AG10803 (cell line): ENCODE data around the gene PLCB1.
"Not testable (repeated sequence)": the region's sequence is repeated elsewhere in the genome, so short reads cannot be mapped to it uniquely, and the experiment has no call there.

Source experiments
- DNase-seq: peaks from one replicate; pipeline ENCODE4 v3.0.0; 2010; ENCODE audit warnings: low read depth
- H3K4me3 ChIP-seq: 2 replicates; pipeline ENCODE4 v1.5.1; 2011; ENCODE audit warnings: mild to moderate bottlenecking, low read length, control low read depth
- CTCF ChIP-seq: conservative IDR thresholded peaks from 2 replicates; pipeline ENCODE4 v1.5.1; 2011; ENCODE audit warnings: mild to moderate bottlenecking, low read length, control low read depth, inconsistent platforms

Gene PLCB1

DNA sequence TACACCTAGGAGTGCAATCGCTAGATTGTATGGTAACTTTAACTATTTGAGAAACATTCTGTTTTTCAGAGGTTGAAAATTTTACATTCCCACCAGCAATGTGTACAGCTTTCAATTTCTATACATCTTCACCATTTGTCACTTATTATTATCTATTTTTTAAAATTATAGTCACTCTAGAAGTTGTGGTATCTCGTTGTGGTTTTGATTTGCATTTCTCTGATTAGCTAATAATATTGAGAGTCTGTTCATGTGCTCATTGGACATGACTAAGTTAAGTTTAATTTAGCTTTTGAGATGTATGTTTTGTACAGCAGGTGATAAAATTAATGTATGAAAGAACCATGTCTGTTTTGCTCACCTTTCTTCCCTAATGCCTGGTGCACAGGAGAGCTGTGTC lies 34.8 kb upstream of the PLCB1 start:
- H3K4me3 ChIP-seq, result no peak overlapping the region
- no peak for TF ChIP-seq CTCF
- DNase-seq, result no peak

DNA sequence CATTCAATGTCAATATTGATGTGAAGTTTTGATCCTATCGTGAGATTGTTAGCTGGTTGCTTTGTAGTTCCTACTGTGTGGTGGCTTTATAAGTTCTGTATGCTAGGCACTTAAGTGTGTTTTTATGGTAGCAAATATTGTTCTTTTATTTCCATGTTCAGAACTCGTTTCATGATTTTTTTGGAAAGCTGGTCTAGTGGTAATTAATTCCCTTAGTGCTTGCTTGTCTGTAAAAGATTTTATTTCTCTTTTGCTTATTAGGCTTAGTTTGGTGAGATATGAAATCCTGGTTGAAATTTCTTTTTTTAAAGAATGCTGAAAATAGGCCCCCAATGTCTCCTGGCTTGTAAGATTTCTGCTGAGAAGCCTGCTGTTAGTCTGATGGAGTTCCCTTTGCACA lies 27.8 kb upstream of the PLCB1 start:
- DNase-seq, result no peak
- H3K4me3 ChIP-seq, result no peak overlapping the region
- no peak for TF ChIP-seq CTCF

DNA sequence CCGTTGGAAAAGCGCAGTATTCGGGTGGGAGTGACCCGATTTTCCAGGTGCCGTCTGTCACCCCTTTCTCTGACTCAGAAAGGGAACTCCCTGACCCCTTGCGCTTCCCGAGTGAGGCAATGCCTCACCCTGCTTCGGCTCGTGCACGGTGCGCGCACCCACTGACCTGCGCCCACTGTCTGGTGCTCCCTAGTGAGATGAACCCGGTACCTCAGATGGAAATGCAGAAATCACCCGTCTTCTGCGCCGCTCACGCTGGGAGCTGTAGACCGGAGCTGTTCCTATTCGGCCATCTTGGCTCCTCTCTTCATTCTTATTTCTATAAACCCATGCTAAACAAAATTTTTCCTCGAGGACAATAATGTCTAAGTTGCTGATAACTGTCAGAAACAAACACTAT lies 17.5 kb upstream of the PLCB1 start:
- not testable (repeated sequence) for DNase-seq, H3K4me3 ChIP-seq

DNA sequence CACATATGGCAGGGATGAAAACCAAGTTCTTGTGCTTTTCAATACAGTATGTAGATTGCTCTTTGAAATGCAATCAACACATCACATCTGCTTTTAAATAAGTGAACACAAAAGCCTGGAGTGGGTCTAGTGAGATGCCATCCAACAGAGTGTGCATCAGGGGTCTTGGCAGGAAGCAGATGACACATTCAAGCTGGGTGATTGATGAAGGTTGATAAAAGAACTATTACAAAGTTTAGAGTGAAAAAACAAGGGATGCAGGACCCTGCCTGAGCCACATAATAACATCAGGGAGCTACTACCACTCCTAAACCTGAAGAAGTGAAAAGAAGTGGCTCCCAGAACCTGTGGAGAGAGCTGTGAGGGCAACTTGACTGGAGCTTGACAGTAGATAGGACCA lies 16.6 kb upstream of the PLCB1 start:
- TF ChIP-seq CTCF, result no peak
- no peak overlapping the region for H3K4me3 ChIP-seq
- DNase-seq, result no peak

GRCh38 chr20:8116067-8116811 lies 15.8 kb upstream of the PLCB1 start:
- no peak overlapping the region for H3K4me3 ChIP-seq
- peak; percentile 70 for DNase-seq
- TF ChIP-seq CTCF, result no peak

DNA sequence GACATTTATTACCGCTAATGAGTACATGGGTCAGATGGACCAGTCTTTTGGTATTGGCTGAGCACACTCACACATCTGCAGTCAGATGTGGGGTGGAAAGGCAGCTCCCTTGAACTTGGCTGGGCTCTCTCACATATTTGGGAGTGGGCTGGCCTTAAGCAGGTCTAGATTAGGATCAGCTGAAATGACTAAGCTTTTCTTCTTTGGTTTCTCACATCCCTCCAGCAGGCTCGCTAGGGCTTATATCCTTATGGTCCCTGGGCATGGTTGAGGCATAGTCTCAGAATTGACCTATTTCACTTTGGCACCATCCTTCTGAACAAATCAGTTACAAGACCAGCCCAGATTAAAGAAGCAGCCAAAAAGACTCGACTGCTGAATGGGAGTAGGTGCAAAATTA lies 14.4 kb upstream of the PLCB1 start:
- no peak for DNase-seq
- no peak for TF ChIP-seq CTCF
- H3K4me3 ChIP-seq, result no peak overlapping the region

GRCh38 chr20:8118039-8118438 lies 14.0 kb upstream of the PLCB1 start:
- no peak for TF ChIP-seq CTCF
- no peak overlapping the region for H3K4me3 ChIP-seq
- peak; percentile 56 for DNase-seq

DNA sequence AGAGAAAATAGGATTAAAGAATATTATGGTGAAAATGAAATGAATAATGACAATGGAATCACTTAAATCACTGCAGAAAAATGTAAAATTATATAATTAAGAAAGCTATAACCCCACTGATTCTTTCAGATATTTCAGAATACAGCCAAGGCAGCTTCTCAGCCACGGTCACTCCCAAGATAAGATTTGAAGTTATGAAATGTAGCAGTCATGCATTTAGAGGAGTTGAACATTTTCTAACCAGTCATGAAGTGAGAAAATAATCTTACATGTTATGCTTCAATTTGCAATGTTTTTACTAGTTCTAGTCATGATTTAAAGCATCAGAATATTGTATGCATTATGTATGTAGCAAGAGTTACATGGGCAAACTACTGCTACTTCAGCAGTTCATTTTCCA lies 13.3 kb upstream of the PLCB1 start:
- no peak for DNase-seq
- TF ChIP-seq CTCF, result no peak

More for the DNA sequence above, 13.3 kb upstream of the PLCB1 start:
- H3K4me3 ChIP-seq, result no peak overlapping the region
